Activated T-helper 2 cell treated with anti-CD3 and anti-CD28 coated beads, Interferon-gamma antibody, Interleukin-2, Interleukin-4, amounts not matched to agents 10 μg/mL and 5 μg/mL and 100 μg/mL, durations not matched to agents 14 hours and 24 hours and 36 hours (primary cell): ENCODE data around the gene FOXC1. TPM values are rescaled to one million over a fixed set of nuclear protein-coding genes. Genes with fewer than 3 reads are reported as not detected.

Experiments
- DNase-seq: peaks from one replicate; pipeline ENCODE4 v3.0.0; 2021; ENCODE audit warnings: low spot score
- H3K27ac Mint-ChIP-seq: one replicate; pipeline ENCODE4 v1.8.0; 2021; ENCODE audit warnings: mixed read lengths
- H3K27me3 Mint-ChIP-seq: one replicate; pipeline ENCODE4 v1.8.0; 2021; ENCODE audit warnings: low read depth, mixed read lengths
- H3K36me3 Mint-ChIP-seq: one replicate; pipeline ENCODE4 v1.8.0; 2021; ENCODE audit warnings: low read depth, mixed read lengths
- H3K4me1 Mint-ChIP-seq: one replicate; pipeline ENCODE4 v1.8.0; 2021; ENCODE audit warnings: low read depth, mixed read lengths
- H3K4me3 Mint-ChIP-seq: one replicate; pipeline ENCODE4 v1.8.0; 2021; ENCODE audit warnings: low read depth, mild to moderate bottlenecking, moderate library complexity, mixed read lengths
- H3K9me3 Mint-ChIP-seq: one replicate; pipeline ENCODE4 v1.8.0; 2021; ENCODE audit warnings: mixed read lengths
- intact Hi-C: fragments of 100-400 bp; cut with micrococcal nuclease; formaldehyde crosslinking; loops from one replicate; pipeline ENCODE4 v1.15.1; 2023
- total RNA-seq: library from RNA; stranded (reverse); gene quantifications from 2 replicates; pipeline ENCODE4 v1.2.3, GENCODE V29; 2022

FOXC1 gene
- total RNA-seq, 1 donor from 2014 or later = 0.07 TPM

- Mint-ChIP-seq H3K36me3 (no peaks in the 10 kb centered on the region), H3K27me3 (peaks cover 68% of the 10 kb centered on the region), H3K27ac (no peak overlapping the region), H3K4me1 (peaks cover 10% of the 10 kb centered on the region), H3K9me3 (no peaks in the 10 kb centered on the region), H3K4me3 (no peak overlapping the region)
- intact Hi-C loops = loop anchor here (2.0 to 10.0 kb wide), 6 partner anchors 19 to 1149 kb away; partner anchors contain the start of genes FOXQ1 and MYLK4
- DNase-seq = no peak
Observed at GRCh38 chr6:1605893-1606779, 3.6 kb upstream of the FOXC1 start.

- Mint-ChIP-seq H3K9me3 (no peaks in the 10 kb centered on the region), H3K27me3 (peaks cover 65% of the 10 kb centered on the region), H3K4me1 (peaks cover 12% of the 10 kb centered on the region), H3K4me3 (peak overlapping the region; percentile 15), H3K36me3 (no peaks in the 10 kb centered on the region), H3K27ac (peak overlapping the region; percentile 18)
- intact Hi-C loops = loop anchor here (2.0 to 10.0 kb wide), 4 partner anchors 18 to 1148 kb away; partner anchors contain the start of genes FOXQ1 and MYLK4
- no peak for DNase-seq
Observed at GRCh38 chr6:1606780-1607515, 2.8 kb upstream of the FOXC1 start.

GRCh38 chr6:1607516-1608221 lies 2.0 kb upstream of the FOXC1 start:
- Mint-ChIP-seq H3K36me3 (no peaks in the 10 kb centered on the region), H3K27ac (peak overlapping the region; percentile 18), H3K27me3 (peaks cover 65% of the 10 kb centered on the region), H3K9me3 (no peaks in the 10 kb centered on the region), H3K4me3 (peak overlapping the region; percentile 15), H3K4me1 (peaks cover 16% of the 10 kb centered on the region)
- no peak for DNase-seq
- intact Hi-C loops = loop anchor here (2.0 to 10.0 kb wide), 4 partner anchors 17 to 1147 kb away; partner anchors contain the start of genes FOXQ1 and MYLK4

- H3K4me3 Mint-ChIP-seq = peak overlapping the region; percentile 33
- DNase-seq = no peak
- H3K36me3 Mint-ChIP-seq = no peaks in the 10 kb centered on the region
- intact Hi-C loops = loop anchor here (5.0 to 10.0 kb wide), 2 partner anchors 296 to 1146 kb away; partner anchors contain the start of genes FOXQ1 and MYLK4
- H3K9me3 Mint-ChIP-seq = no peaks in the 10 kb centered on the region
- H3K27ac Mint-ChIP-seq = peak overlapping the region; percentile 55
- peaks cover 65% of the 10 kb centered on the region for H3K27me3 Mint-ChIP-seq
- H3K4me1 Mint-ChIP-seq = peaks cover 18% of the 10 kb centered on the region
Observed at GRCh38 chr6:1608222-1609040, 1.3 kb upstream of the FOXC1 start.

GRCh38 chr6:1609041-1609647 lies 571 bp upstream of the FOXC1 start:
- H3K4me3 Mint-ChIP-seq = peak overlapping the region; percentile 49
- peaks cover 18% of the 10 kb centered on the region for H3K4me1 Mint-ChIP-seq
- DNase-seq = no peak
- H3K27ac Mint-ChIP-seq = no peak overlapping the region
- intact Hi-C loops = loop anchor here (5.0 to 10.0 kb wide), 2 partner anchors 297 to 1146 kb away; partner anchors contain the start of genes FOXQ1 and MYLK4
- peaks cover 62% of the 10 kb centered on the region for H3K27me3 Mint-ChIP-seq
- no peaks in the 10 kb centered on the region for H3K36me3 Mint-ChIP-seq
- no peaks in the 10 kb centered on the region for H3K9me3 Mint-ChIP-seq

- peaks cover 16% of the 10 kb centered on the region for H3K4me1 Mint-ChIP-seq
- no peaks in the 10 kb centered on the region for H3K9me3 Mint-ChIP-seq
- H3K27me3 Mint-ChIP-seq = peaks cover 62% of the 10 kb centered on the region
- H3K27ac Mint-ChIP-seq = peak overlapping the region; percentile 38
- no peak for DNase-seq
- no peaks in the 10 kb centered on the region for H3K36me3 Mint-ChIP-seq
- intact Hi-C loops = no loop called here
- peak overlapping the region; percentile 51 for H3K4me3 Mint-ChIP-seq
Observed at GRCh38 chr6:1610497-1611321, 994 bp downstream of the FOXC1 start.

- H3K27ac Mint-ChIP-seq = no peak overlapping the region
- H3K9me3 Mint-ChIP-seq = no peaks in the 10 kb centered on the region
- intact Hi-C loops = no loop called here
- peaks cover 16% of the 10 kb centered on the region for H3K4me1 Mint-ChIP-seq
- no peaks in the 10 kb centered on the region for H3K36me3 Mint-ChIP-seq
- H3K27me3 Mint-ChIP-seq = peaks cover 62% of the 10 kb centered on the region
- no peak overlapping the region for H3K4me3 Mint-ChIP-seq
- DNase-seq = no peak
Observed at GRCh38 chr6:1611322-1611571, 1.5 kb downstream of the FOXC1 start.

GRCh38 chr6:1611572-1612298 lies 2.0 kb downstream of the FOXC1 start:
- no peaks in the 10 kb centered on the region for H3K36me3 Mint-ChIP-seq
- DNase-seq = no peak
- peaks cover 60% of the 10 kb centered on the region for H3K27me3 Mint-ChIP-seq
- intact Hi-C loops = loop anchor here (2.0 kb wide), 1 partner anchor 227 kb away; no protein-coding TSS in a partner anchor
- no peak overlapping the region for H3K27ac Mint-ChIP-seq
- no peaks in the 10 kb centered on the region for H3K9me3 Mint-ChIP-seq
- H3K4me1 Mint-ChIP-seq = peaks cover 16% of the 10 kb centered on the region
- H3K4me3 Mint-ChIP-seq = peak overlapping the region; percentile 62

GRCh38 chr6:1612299-1612973 lies 2.7 kb downstream of the FOXC1 start:
- no peaks in the 10 kb centered on the region for H3K36me3 Mint-ChIP-seq

GRCh38 chr6:1612974-1613306 lies 3.2 kb downstream of the FOXC1 start:
- Mint-ChIP-seq H3K27ac (no peak overlapping the region), H3K36me3 (no peaks in the 10 kb centered on the region), H3K4me3 (no peak overlapping the region), H3K4me1 (peaks cover 11% of the 10 kb centered on the region), H3K9me3 (no peaks in the 10 kb centered on the region), H3K27me3 (peaks cover 60% of the 10 kb centered on the region)
- intact Hi-C loops = loop anchor here (2.0 kb wide), 1 partner anchor 228 kb away; no protein-coding TSS in a partner anchor
- DNase-seq = no peak

More at GRCh38 chr6:1612299-1612973, 2.7 kb downstream of the FOXC1 start:
- Mint-ChIP-seq H3K27me3 (peaks cover 60% of the 10 kb centered on the region), H3K4me3 (peak overlapping the region; percentile 62), H3K4me1 (peaks cover 11% of the 10 kb centered on the region), H3K9me3 (no peaks in the 10 kb centered on the region), H3K27ac (no peak overlapping the region)
- intact Hi-C loops = loop anchor here (2.0 kb wide), 1 partner anchor 228 kb away; no protein-coding TSS in a partner anchor
- no peak for DNase-seq
